Prostate gland (tissue), 2 donors: Measurements from ENCODE around the gene SLC6A7.

ENCODE experiments used
- CTCF ChIP-seq, 4 experiments: fragments of 200-600 bp in 2 of 4; fragments of 450-650 bp in 2 of 4; sonication (generic) in 2 of 4; IDR thresholded peaks; 1 replicate in 3 of 4; 2 replicates in 1 of 4; pipeline ENCODE4 v1.5.1; 2016 to 2019; ENCODE audit warnings: antibody characterized with exemption in 4 of 4, mild to moderate bottlenecking in 2 of 4, moderate library complexity in 2 of 4
- POLR2A ChIP-seq: fragments of 450-650 bp; IDR thresholded peaks from one replicate; pipeline ENCODE4 v1.6.1; 2016; ENCODE audit warnings: antibody characterized with exemption, mild to moderate bottlenecking

GRCh38 chr5:150254363-150254762 lies 64.5 kb downstream of the SLC6A7 start:
- TF ChIP-seq CTCF (IDR thresholded peaks at IDR 0.05) (no peak), POLR2A (no peak)
